Measurements from ENCODE around the gene CENPP. TPM values are rescaled to one million over a fixed set of nuclear protein-coding genes. Genes with fewer than 3 reads are reported as not detected.

The CENPP gene
- total RNA-seq, 1 donor from 2014 or later = 4.5 TPM

DNA sequence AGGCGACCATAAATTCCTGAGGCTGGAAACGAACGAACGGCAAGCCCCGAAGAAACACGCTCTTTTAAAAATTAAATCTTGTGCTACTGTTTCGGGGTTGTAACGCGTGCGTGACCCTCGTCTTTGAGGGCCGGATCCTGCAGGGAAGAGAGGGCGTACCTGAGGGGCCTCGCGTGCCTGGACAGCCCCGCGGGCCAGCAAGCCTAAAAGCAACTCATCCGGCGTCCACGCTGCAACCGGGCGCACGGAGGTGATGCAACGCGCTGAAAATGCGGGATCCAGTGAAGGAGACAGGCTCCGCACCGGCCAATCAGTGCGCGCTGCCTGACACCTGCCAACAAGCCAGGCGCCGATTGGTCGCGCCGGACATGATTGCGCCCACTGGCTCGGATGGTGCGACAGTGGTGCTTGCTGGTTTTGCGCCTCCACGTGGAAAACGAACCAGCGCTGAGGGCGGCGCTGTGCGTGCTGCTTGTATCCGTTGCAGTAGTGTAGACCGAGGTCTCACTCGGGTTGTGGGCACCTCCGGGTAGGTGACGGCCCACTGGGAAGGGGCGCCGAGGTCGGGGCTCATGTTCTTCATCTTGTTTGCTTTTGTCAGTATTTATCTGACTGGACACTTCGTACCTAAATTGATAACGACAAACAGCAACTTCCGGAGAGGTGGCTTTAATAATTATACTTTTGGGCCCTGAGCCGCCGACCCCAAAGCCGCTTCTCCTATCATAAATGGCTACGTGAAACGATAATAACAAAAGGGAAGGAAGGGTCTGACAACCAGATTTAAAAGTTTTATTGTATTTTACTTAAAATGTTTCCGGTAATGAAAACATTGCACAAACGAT, 32.1 kb upstream of the CENPP start, which contains the start of gene IARS1:
Gene IARS1, minus strand, starts transcription at position 246 of the 845 bp plus-strand sequence. CDS start 4,278 bp downstream, outside the sequence.
- TF ChIP-seq, protein P1, sequence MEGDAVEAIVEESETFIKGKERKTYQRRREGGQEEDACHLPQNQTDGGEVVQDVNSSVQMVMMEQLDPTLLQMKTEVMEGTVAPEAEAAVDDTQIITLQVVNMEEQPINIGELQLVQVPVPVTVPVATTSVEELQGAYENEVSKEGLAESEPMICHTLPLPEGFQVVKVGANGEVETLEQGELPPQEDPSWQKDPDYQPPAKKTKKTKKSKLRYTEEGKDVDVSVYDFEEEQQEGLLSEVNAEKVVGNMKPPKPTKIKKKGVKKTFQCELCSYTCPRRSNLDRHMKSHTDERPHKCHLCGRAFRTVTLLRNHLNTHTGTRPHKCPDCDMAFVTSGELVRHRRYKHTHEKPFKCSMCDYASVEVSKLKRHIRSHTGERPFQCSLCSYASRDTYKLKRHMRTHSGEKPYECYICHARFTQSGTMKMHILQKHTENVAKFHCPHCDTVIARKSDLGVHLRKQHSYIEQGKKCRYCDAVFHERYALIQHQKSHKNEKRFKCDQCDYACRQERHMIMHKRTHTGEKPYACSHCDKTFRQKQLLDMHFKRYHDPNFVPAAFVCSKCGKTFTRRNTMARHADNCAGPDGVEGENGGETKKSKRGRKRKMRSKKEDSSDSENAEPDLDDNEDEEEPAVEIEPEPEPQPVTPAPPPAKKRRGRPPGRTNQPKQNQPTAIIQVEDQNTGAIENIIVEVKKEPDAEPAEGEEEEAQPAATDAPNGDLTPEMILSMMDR (IDR thresholded peaks at IDR 0.05; ENCODE audit: unreplicated experiment) = no peak
- Mint-ChIP-seq H3K4me3 (ENCODE audit: unreplicated experiment) (peak within 1 kb of the TSS; percentile 95), H3K27ac (ENCODE audit: unreplicated experiment) (peak within 1 kb of the TSS; percentile 98), H3K27me3 (ENCODE audit: unreplicated experiment) (no peaks in the 10 kb centered on the region), H3K9me3 (ENCODE audit: unreplicated experiment) (no peaks in the 10 kb centered on the region), H3K36me3 (ENCODE audit: low read depth, unreplicated experiment) (peaks cover 4% of the 10 kb centered on the region), H3K4me1 (ENCODE audit: unreplicated experiment) (peaks cover 29% of the 10 kb centered on the region)
- peak; percentile 100 for DNase-seq (ENCODE audit: low spot score)

DNA sequence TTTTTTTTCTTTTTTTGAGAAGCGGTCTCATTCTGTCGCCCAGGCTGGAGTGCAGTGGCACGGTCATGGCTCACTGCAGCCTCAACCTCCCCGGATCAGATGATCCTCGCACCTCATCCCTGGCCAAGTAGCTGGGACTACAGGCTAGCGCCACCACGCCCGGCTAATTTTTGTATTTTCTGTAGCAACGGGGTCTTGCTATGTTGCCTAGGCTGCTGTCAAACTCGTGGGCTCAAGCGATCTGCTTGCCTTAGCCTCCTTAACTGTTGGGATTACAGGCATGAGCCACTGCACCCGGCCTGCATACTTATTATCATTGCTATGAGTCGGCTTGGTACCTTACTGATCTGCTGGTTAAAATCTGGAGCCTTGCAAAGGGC, 31.5 kb upstream of the CENPP start:
- DNase-seq (ENCODE audit: low spot score) = no peak

DNA sequence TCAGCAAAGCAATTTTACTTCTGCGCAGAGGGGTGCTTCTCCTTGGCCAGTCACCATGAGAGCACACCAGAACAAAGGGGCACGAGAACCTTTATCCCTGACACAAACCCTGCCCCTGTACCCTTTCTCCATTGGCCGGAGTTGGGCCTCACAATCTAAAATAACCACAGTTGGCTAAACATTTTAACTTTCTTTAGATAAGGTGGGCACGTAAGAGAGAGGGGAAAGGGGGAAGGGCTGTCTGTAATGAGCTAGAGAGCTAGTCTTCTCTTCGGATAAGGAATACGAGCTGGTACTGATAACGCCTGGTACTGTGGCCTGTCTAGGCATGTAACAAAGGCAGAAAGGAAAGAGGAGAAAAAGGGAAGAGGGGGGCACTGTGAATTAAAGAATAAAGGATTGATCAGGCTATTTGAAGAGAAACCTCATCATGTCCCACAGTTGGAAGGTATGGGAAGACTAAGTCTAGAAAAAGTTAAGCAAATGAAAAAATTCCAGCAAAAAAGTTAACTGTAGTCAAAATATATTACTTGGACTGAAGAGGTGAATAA, 30.4 kb upstream of the CENPP start:
- no peak for DNase-seq (ENCODE audit: low spot score)
- H3K4me1 Mint-ChIP-seq (ENCODE audit: unreplicated experiment) = peaks cover 29% of the 10 kb centered on the region
- H3K4me3 Mint-ChIP-seq (ENCODE audit: unreplicated experiment) = no peak overlapping the region

More for the DNA sequence above, 31.5 kb upstream of the CENPP start:
- Mint-ChIP-seq H3K9me3 (ENCODE audit: unreplicated experiment) (no peaks in the 10 kb centered on the region), H3K27me3 (ENCODE audit: unreplicated experiment) (no peaks in the 10 kb centered on the region), H3K27ac (ENCODE audit: unreplicated experiment) (peak overlapping the region; percentile 7), H3K4me3 (ENCODE audit: unreplicated experiment) (peak overlapping the region; percentile 95), H3K4me1 (ENCODE audit: unreplicated experiment) (peaks cover 29% of the 10 kb centered on the region), H3K36me3 (ENCODE audit: low read depth, unreplicated experiment) (peaks cover 4% of the 10 kb centered on the region)
- TF ChIP-seq, protein P1 (IDR thresholded peaks at IDR 0.05; ENCODE audit: unreplicated experiment) = no peak

DNA sequence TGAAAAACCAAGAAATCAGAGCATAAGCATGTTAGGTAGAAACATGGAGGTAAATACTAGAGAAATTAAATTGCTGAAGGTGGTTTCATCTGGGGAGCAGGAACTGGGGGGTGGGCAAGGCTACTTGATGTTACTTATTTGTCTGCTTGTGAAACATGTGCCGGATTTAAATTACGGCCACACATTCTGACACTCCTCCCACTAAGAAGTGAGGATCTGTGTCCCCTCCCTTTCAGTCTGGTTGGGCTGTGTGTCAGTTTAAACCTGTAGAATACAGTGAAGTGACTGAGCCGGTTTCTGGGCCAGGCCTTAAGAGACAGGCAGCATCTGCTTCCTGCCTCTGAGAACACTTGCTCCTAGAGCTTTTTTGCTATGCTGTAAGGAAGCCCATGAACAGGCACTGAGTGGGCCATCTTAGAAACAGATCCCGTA, 29.9 kb upstream of the CENPP start:
- Mint-ChIP-seq H3K4me1 (ENCODE audit: unreplicated experiment) (peaks cover 29% of the 10 kb centered on the region), H3K27ac (ENCODE audit: unreplicated experiment) (no peak overlapping the region), H3K27me3 (ENCODE audit: unreplicated experiment) (no peaks in the 10 kb centered on the region), H3K9me3 (ENCODE audit: unreplicated experiment) (no peaks in the 10 kb centered on the region), H3K36me3 (ENCODE audit: low read depth, unreplicated experiment) (peaks cover 8% of the 10 kb centered on the region), H3K4me3 (ENCODE audit: unreplicated experiment) (no peak overlapping the region)
- TF ChIP-seq, protein P1 (IDR thresholded peaks at IDR 0.05; ENCODE audit: unreplicated experiment) = no peak
- DNase-seq (ENCODE audit: low spot score) = peak; percentile 17

More for the DNA sequence above, 30.4 kb upstream of the CENPP start:
- Mint-ChIP-seq H3K27me3 (ENCODE audit: unreplicated experiment) (no peaks in the 10 kb centered on the region), H3K27ac (ENCODE audit: unreplicated experiment) (no peak overlapping the region), H3K36me3 (ENCODE audit: low read depth, unreplicated experiment) (peaks cover 8% of the 10 kb centered on the region), H3K9me3 (ENCODE audit: unreplicated experiment) (no peaks in the 10 kb centered on the region)
- TF ChIP-seq, protein P1 (IDR thresholded peaks at IDR 0.05; ENCODE audit: unreplicated experiment) = no peak

DNA sequence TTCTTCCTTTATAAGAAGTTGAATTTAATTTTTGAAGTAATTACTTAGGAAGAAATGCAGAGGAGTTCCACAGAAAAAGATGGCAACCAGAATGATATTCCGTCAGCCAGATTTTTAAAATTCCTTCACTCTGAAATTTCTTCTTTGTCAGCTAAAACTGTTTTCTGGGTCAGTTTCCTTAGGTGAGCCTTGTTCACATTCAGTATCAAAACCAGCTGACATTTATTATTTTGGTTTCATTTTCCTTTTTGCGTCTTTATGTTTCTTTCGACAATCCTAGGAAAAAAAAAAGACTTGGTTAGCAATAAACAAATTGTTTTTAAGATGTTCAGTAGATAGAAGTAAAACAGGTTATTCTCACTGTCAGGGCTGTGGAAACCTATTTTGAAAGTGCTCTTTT, 28.1 kb upstream of the CENPP start:
- TF ChIP-seq, protein P1 (IDR thresholded peaks at IDR 0.05; ENCODE audit: unreplicated experiment) = no peak
- H3K36me3 Mint-ChIP-seq (ENCODE audit: low read depth, unreplicated experiment) = peaks cover 8% of the 10 kb centered on the region
- peaks cover 24% of the 10 kb centered on the region for H3K4me1 Mint-ChIP-seq (ENCODE audit: unreplicated experiment)
- H3K9me3 Mint-ChIP-seq (ENCODE audit: unreplicated experiment) = no peaks in the 10 kb centered on the region
- H3K27ac Mint-ChIP-seq (ENCODE audit: unreplicated experiment) = no peak overlapping the region
- DNase-seq (ENCODE audit: low spot score) = no peak
- H3K27me3 Mint-ChIP-seq (ENCODE audit: unreplicated experiment) = no peaks in the 10 kb centered on the region
- H3K4me3 Mint-ChIP-seq (ENCODE audit: unreplicated experiment) = no peak overlapping the region

All from endothelial cell (in vitro differentiated cells).